ENCODE results near the gene NTN5. TPM values are rescaled to one million over a fixed set of nuclear protein-coding genes. Genes with fewer than 3 reads are reported as not detected.

NTN5 gene
- total and polyA plus RNA-seq, 2 experiments from 2014 or later, result 0.33 TPM; not detected in 1

- no peak overlapping the region for H3K27ac ChIP-seq
- 97% methylated on average over 2 of the region's 2 CpGs for WGBS (ENCODE audit: low lambda C conversion rate, missing lambda C conversion rate)
- DNase-seq (ENCODE audit: low spot score), result no peak
These were observed 4.1 kb downstream of the NTN5 start for GRCh38 chr19:48668761-48669160.

GRCh38 chr19:48668332-48668731 is 4.5 kb downstream of the NTN5 start:
- no peak overlapping the region for H2AFZ ChIP-seq
- H3K4me1 ChIP-seq (ENCODE audit: insufficient read depth), result peaks cover 6% of the 10 kb centered on the region
- no peaks in the 10 kb centered on the region for H3K79me2 ChIP-seq
- H3K4me2 ChIP-seq, result no peak overlapping the region
- H3K27ac ChIP-seq, result no peak overlapping the region
- no peak for DNase-seq (ENCODE audit: low spot score)
- no peaks in the 10 kb centered on the region for H4K20me1 ChIP-seq (ENCODE audit: insufficient read depth, poor library complexity, severe bottlenecking)
- H3K27me3 ChIP-seq, result no peaks in the 10 kb centered on the region
- H3K36me3 ChIP-seq (replicated peaks; ENCODE audit: insufficient read depth, low read depth), result no peaks in the 10 kb centered on the region
- H3K4me3 ChIP-seq, result no peak overlapping the region
- no peaks in the 10 kb centered on the region for H3K9me2 ChIP-seq (replicated peaks; ENCODE audit: insufficient read depth)
- H3K9me3 ChIP-seq (ENCODE audit: low read depth), result no peaks in the 10 kb centered on the region
- 90% methylated on average over 3 of the region's 3 CpGs for WGBS (ENCODE audit: low lambda C conversion rate, missing lambda C conversion rate)
- TF ChIP-seq EZH2phosphoT487 (IDR thresholded peaks at IDR 0.05; ENCODE audit: low read depth, severe bottlenecking, unreplicated experiment) (no peak), EZH2 (IDR thresholded peaks at IDR 0.05; ENCODE audit: borderline replicate concordance) (no peak), CTCF (IDR thresholded peaks at IDR 0.05; ENCODE audit: poor library complexity) (no peak)

More at GRCh38 chr19:48668761-48669160, 4.1 kb downstream of the NTN5 start:
- Histone ChIP-seq H2AFZ (no peak overlapping the region), H3K4me1 (ENCODE audit: insufficient read depth) (peaks cover 6% of the 10 kb centered on the region), H4K20me1 (ENCODE audit: insufficient read depth, poor library complexity, severe bottlenecking) (no peaks in the 10 kb centered on the region), H3K36me3 (replicated peaks; ENCODE audit: insufficient read depth, low read depth) (no peaks in the 10 kb centered on the region), H3K27me3 (no peaks in the 10 kb centered on the region), H3K9me2 (replicated peaks; ENCODE audit: insufficient read depth) (no peaks in the 10 kb centered on the region), H3K4me2 (no peak overlapping the region), H3K9me3 (ENCODE audit: low read depth) (no peaks in the 10 kb centered on the region), H3K79me2 (no peaks in the 10 kb centered on the region), H3K4me3 (no peak overlapping the region)
- TF ChIP-seq CTCF (IDR thresholded peaks at IDR 0.05; ENCODE audit: poor library complexity) (no peak), EZH2phosphoT487 (IDR thresholded peaks at IDR 0.05; ENCODE audit: low read depth, severe bottlenecking, unreplicated experiment) (no peak), EZH2 (IDR thresholded peaks at IDR 0.05; ENCODE audit: borderline replicate concordance) (no peak)

GRCh38 chr19:48665786-48666185 is 7.0 kb downstream of the NTN5 start:
- H2AFZ ChIP-seq, result no peak overlapping the region
- no peaks in the 10 kb centered on the region for H3K9me3 ChIP-seq (ENCODE audit: low read depth)
- peaks cover 1% of the 10 kb centered on the region for H3K4me1 ChIP-seq (ENCODE audit: insufficient read depth)
- no peak overlapping the region for H3K27ac ChIP-seq
- TF ChIP-seq EZH2 (IDR thresholded peaks at IDR 0.05; ENCODE audit: borderline replicate concordance), result no peak
- TF ChIP-seq CTCF (IDR thresholded peaks at IDR 0.05; ENCODE audit: poor library complexity), result no peak
- TF ChIP-seq EZH2phosphoT487 (IDR thresholded peaks at IDR 0.05; ENCODE audit: low read depth, severe bottlenecking, unreplicated experiment), result no peak
- WGBS (ENCODE audit: low lambda C conversion rate, missing lambda C conversion rate), result 48% methylated on average over 6 of the region's 6 CpGs
- DNase-seq (ENCODE audit: low spot score), result no peak
- H3K79me2 ChIP-seq, result no peaks in the 10 kb centered on the region
- H3K4me3 ChIP-seq, result no peak overlapping the region
- no peaks in the 10 kb centered on the region for H3K36me3 ChIP-seq (replicated peaks; ENCODE audit: insufficient read depth, low read depth)
- no peaks in the 10 kb centered on the region for H3K9me2 ChIP-seq (replicated peaks; ENCODE audit: insufficient read depth)
- no peak overlapping the region for H3K4me2 ChIP-seq
- no peaks in the 10 kb centered on the region for H3K27me3 ChIP-seq
- H4K20me1 ChIP-seq (ENCODE audit: insufficient read depth, poor library complexity, severe bottlenecking), result no peaks in the 10 kb centered on the region

- TF ChIP-seq CTCF (IDR thresholded peaks at IDR 0.05; ENCODE audit: poor library complexity) (no peak), EZH2 (IDR thresholded peaks at IDR 0.05; ENCODE audit: borderline replicate concordance) (no peak)
- WGBS (ENCODE audit: low lambda C conversion rate, missing lambda C conversion rate), result 97% methylated on average over 11 of the region's 14 CpGs
- Histone ChIP-seq H3K4me3 (no peak overlapping the region), H3K36me3 (replicated peaks; ENCODE audit: insufficient read depth, low read depth) (no peaks in the 10 kb centered on the region), H3K4me2 (no peak overlapping the region), H3K4me1 (ENCODE audit: insufficient read depth) (no peaks in the 10 kb centered on the region), H3K27ac (no peak overlapping the region), H3K79me2 (no peaks in the 10 kb centered on the region), H3K9me3 (ENCODE audit: low read depth) (no peaks in the 10 kb centered on the region), H3K27me3 (no peaks in the 10 kb centered on the region), H3K9me2 (replicated peaks; ENCODE audit: insufficient read depth) (no peaks in the 10 kb centered on the region), H2AFZ (no peak overlapping the region), H4K20me1 (ENCODE audit: insufficient read depth, poor library complexity, severe bottlenecking) (no peaks in the 10 kb centered on the region)
- no peak for DNase-seq (ENCODE audit: low spot score)
These were observed 8.3 kb downstream of the NTN5 start for GRCh38 chr19:48664476-48664875.
